Measurements from ENCODE around the gene LRTM1.

Gene LRTM1

DNA sequence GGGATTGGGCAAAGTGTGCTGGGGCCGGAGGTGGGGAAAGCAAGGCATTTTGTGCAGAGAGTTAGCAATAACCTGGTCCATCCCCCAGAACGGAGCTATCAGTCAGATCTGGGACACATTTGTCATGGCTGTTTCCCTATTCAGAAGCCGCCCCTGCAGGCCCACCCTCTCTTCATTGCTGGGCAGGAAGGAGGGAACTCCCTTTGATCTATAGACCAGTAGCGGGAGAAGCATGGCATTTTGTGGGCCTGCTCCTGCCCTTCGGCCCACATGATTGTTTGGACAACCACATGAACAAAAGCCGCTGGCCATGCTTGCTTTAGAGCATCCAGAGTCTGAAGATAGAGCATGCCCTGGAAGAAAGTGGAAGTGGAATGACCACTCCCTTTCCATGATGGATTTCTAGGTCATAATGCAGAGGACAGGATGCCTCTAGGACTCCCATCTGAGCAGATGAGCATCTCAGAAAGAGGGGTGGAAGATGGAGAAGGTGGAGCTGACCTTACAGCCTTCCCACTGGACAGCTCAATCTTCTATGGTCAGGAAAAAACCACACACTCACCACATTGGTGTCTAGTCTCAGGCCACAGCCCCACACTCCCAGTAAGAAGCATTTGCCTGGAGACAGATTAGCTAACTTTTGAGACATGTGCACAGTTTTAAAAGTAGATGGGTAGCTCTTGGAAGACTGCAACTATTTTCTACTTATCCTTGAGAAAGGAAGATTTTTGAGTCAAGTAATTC lies 11.9 kb upstream of the LRTM1 start:
- DNase-seq (ENCODE audit: low spot score): no peak

- DNase-seq (ENCODE audit: low spot score): no peak
Observed at GRCh38 chr3:54936561-54936960, 8.7 kb upstream of the LRTM1 start.

DNA sequence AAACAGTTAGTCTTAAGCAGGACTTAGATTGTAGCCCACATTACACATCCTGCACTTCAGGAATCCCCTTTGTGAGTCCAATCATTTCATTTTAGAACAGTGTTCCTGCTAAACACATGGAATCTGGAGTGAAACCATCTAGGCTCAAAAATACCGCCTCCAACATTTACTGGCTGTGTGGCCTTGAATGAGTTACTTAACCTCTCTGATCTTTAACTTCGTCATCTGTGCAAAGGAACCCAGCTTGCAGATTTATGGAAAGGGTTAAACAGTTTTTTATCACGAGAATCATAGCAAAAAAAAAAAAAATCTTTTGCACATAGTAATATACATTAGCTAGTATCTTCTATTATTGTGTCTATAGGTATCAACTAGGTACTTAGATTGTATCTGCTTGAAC lies 8.0 kb upstream of the LRTM1 start:
- DNase-seq (ENCODE audit: low spot score): no peak

- DNase-seq (ENCODE audit: low spot score): no peak
Observed at GRCh38 chr3:54932606-54933005, 4.7 kb upstream of the LRTM1 start.

DNA sequence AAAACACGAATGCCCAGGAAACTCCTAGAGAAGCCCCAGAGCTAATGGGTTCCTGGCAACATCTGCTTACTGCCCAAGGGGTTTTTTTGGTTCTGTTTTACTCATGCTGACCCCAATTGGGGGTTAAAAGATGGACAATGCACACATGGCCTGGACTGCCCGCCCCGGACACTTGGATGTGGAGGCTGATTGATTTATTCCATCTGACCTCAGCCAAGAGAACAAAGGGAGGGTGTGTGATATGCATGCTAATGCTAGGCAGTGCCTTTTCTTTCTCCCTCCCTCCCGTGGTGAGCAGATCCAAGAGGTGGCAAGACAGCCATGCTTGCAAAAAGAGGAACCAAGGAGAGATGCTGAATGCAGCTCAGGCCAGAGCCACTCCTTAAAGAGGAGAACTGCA lies 3.3 kb upstream of the LRTM1 start:
- DNase-seq (ENCODE audit: low spot score): no peak

GRCh38 chr3:54918516-54918915 lies 9.3 kb downstream of the LRTM1 start:
- DNase-seq (ENCODE audit: low spot score): no peak

DNA sequence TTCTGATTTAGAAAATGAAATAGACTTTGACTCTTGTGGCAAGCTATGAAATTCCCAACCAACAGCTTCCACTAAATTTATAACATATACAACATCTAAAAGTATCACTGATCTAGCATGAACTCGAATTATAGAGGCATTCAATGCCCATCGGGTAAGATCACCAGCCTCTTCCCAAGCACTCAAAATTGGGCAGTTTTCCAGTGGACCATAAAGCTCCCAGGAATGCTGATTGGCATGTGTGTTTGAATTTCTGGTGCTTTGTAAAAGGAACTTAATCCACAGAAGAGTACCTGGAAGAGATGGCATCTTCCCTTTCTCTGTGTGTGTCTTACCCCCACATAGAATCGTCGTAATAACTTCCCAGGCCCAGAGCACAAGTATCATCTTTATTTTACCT lies 10.0 kb downstream of the LRTM1 start:
- DNase-seq (ENCODE audit: low spot score): no peak

- DNase-seq (ENCODE audit: low spot score): no peak
Observed at GRCh38 chr3:54917174-54917573, 10.7 kb downstream of the LRTM1 start.

- no peak for DNase-seq (ENCODE audit: low spot score)
Observed at GRCh38 chr3:54916732-54917131, 11.1 kb downstream of the LRTM1 start.

DNA sequence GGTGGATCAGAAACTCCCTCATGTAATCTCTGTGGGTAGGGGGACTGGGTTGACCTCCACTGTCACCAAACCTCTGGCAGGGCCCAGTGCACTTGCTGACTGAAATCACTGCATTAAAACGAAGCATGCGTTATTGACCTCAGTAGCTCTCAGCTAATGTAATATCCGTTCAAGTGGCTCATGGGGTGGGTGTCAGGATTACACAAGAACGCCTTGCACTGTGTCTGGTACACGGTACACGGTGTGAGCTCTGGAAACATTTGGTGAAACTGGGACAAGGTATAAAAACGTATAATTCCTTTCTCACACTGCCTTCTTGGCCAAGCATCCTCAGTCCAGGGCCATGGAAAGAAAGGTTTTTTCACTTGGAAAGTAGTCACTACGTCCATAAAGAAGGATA lies 11.9 kb downstream of the LRTM1 start:
- no peak for DNase-seq (ENCODE audit: low spot score)

DNA sequence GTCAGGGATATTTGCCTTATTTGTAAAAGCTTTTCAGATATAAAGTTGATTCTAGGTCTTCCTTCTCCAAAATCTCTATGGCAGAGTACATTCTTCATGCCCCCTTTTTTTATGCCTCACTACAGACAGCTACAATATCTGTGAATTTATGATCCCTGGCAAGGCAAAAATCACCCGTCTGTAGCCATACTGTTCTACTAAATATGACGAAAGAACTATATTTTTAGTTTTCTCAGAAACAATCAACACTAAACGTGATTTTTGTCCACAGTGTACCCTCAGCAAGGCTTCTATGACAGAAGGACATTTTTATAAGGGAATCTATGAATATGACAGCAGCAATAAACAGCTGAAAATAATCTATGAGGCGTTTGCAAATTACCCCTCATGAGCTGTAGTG lies 12.7 kb downstream of the LRTM1 start:
- DNase-seq (ENCODE audit: low spot score): no peak

GRCh38 chr3:54914180-54914579 lies 13.7 kb downstream of the LRTM1 start:
- DNase-seq (ENCODE audit: low spot score): no peak

- DNase-seq (ENCODE audit: low spot score): no peak
Observed at GRCh38 chr3:54909191-54909590, 18.7 kb downstream of the LRTM1 start.

DNA sequence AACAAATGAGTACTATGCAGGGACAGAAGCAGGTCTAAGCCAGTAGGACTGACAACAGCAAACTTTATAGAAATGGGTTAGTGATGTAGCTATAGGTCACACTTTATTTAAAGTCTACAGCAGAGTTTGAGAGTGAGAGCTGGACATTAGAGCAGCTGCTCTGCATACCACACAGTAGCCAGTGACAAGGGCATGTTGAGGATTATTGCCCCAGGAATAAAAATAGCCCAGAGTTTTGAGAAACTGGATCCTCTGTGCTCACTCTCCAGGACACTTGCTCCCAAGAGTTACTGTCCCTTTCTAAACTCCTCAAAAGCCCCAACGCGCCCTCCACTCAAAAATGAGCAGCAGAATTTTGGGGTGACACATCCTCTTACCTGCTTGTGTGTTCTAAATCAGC lies 21.1 kb downstream of the LRTM1 start:
- no peak for DNase-seq (ENCODE audit: low spot score)

GRCh38 chr3:54905920-54906319 lies 21.9 kb downstream of the LRTM1 start:
- no peak for DNase-seq (ENCODE audit: low spot score)

DNA sequence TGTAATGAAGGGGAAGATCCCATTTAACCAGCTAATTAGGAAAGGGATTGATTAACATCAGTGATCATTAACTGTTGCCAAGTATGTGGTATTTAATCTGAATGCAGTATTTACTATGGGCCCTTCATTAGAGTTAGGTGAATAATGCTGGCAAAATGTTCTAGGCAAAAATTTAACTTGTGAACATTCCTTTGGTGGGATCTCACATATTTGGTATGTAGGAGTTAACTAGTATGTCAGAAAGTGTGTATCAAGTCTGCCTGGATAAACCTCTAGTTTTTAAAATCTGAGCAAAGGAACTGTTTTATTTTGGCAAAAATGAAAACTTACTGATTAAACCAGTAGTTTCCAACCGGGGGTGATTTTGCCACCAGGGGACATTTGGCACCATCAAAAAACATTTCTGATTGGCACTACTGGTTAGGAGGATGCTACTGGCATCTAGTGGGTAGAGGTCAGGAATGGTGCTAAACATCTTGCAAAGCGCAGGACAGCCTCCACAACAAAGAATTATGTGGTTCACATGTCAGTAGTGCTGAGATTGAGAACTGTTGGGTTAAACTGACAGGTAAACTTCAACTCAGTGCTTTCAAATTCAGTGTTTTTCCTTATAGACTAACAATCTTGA lies 22.5 kb downstream of the LRTM1 start:
- DNase-seq (ENCODE audit: low spot score): no peak

DNA sequence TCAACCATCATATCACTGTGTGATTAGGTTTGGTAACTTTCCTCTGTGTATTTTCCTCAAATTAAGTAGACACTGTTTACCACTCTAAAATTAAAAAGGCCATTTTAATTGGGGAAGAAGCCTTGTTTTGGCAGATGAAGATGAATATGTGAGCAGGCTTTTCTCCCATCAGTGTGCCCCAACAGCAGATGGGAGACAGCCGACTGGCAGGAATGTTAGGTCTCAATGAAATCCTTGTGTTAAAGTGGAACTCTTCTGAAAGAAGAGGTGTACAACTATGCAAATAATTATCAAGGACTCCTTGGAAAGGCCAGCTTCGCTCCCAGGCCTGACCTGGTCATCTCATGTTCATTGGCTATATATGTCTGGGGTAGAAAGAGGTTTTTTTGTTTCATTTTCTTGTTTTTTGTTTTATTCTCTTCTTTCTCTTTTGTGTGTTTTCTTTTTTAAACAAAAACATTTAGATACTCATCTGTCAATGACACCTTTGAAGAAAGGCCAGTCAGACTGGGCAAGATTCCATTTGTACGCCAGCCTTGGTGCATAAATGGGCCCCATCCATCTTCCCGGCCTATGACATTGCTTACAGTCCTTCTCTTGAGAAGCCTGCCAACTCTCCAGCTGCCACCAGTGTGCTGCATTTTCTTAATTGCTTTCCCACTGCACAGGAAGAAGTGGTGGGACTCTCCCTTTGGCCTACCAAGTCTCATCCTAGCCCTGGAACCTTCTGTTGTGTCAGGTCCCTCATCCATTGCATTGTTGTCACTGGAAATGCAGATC lies 25.8 kb downstream of the LRTM1 start:
- no peak for DNase-seq (ENCODE audit: low spot score)

DNA sequence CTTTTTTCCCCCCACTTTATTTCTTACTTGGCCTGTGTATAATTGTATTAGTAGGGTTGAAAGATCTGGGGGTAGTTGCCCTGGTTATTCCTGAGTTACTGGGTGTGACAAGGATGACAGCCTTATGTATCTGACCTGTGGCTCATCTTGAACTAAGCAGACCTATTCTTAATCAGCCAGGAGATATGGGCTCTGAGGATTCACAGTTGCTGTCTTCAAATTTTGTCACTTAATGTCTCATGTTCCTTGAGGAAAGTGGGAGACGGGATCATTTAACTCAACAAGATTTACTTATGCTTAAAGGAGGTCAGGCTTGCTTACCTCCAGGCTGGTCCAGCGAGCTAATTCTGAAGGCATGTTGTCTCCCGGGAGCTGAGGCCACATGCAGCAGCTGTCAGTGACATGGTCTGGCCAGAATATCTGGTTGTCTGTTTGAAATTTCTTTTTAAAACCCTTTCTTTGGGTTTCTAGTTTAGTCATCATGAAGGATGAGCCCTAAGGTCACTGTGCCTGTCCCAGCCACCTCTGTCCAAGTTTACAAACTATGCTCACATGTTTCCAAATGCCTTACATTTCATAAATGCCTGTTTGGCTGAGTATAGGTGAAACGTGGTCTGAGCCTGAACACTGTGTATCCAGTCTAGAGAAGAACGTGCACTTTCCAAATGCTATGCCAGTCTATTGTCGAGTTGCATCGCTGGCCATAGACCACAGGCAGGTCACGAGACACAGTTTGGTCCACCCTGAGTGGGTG lies 26.8 kb downstream of the LRTM1 start:
- no peak for DNase-seq (ENCODE audit: low spot score)

GRCh38 chr3:54899273-54899672 lies 28.6 kb downstream of the LRTM1 start:
- DNase-seq (ENCODE audit: low spot score): no peak

DNA sequence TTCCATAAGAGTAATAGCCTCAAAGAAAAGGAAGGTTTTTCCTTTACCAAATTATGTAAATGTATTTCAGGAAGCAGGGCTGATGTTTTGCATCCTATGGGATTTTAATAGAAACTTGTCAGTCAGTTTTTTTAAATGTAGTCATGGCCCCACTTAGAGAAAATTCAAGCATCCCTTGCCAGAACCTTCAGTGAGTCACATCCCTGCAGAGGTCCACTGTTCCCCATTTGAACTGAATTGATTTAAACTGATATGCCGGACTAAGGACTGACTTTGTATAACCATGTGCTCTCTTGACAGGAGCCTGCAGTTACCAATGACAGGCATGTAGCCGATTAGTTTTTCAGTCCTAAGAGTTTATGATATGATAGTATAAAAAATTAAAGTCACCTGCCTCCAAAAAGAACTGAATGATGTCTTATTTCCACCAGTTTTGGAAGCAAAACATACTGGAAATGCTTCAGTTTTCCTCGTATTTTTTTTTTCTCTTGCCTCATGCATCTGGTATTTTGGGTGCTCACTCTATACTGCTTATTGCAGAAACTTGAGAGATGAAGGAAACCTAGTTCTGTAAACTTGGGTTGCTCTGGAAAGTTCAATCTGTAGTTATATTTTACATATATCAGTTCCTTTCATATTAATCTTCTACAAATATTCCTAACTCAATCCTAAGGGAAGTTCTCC lies 30.7 kb downstream of the LRTM1 start:
- no peak for DNase-seq (ENCODE audit: low spot score)

- no peak for DNase-seq (ENCODE audit: low spot score)
Observed at GRCh38 chr3:54895613-54896012, 32.2 kb downstream of the LRTM1 start.

GRCh38 chr3:54892168-54892567 lies 35.7 kb downstream of the LRTM1 start:
- no peak for DNase-seq (ENCODE audit: low spot score)
